Bronchial epithelial cell (primary cell): ENCODE data around the gene SOX11. TPM values are rescaled to one million over a fixed set of nuclear protein-coding genes. Genes with fewer than 3 reads are reported as not detected.

ENCODE experiments used
- DNase-seq: peaks from one replicate; pipeline ENCODE4 v3.0.0-alpha.2; 2010; ENCODE audit warnings: low read depth
- FAIRE-seq: peaks from 2 replicates; lab custom pipeline; 2011; peaks lifted over from hg19 to GRCh38; lab: Jason Lieb, UNC
- H3K27me3 ChIP-seq: 2 replicates; pipeline ENCODE4 v1.5.1; 2011; ENCODE audit warnings: low read length; ENCODE audit not compliant: control insufficient read depth, insufficient read depth
- H3K36me3 ChIP-seq: 2 replicates; pipeline ENCODE4 v1.5.1; 2011; ENCODE audit warnings: low read length; ENCODE audit not compliant: control insufficient read depth, insufficient read depth
- H3K4me3 ChIP-seq: 2 replicates; pipeline ENCODE4 v1.5.1; 2011; ENCODE audit warnings: mild to moderate bottlenecking, low read depth, low read length, control low read depth
- total RNA-seq: library from RNA; depleted of rRNA; stranded (reverse); fragments of >200 nt; gene quantifications from 2 replicates; pipeline ENCODE4 v1.2.1, GENCODE V29; 2014
- TF ChIP-seq, protein P1 (sequence below): IDR thresholded peaks from 2 replicates; pipeline ENCODE4 v1.5.1; 2011; ENCODE audit warnings: mild to moderate bottlenecking, moderate library complexity, low read length, control low read depth, inconsistent platforms; ENCODE audit not compliant: insufficient read depth, severe bottlenecking

SOX11 gene
- total RNA-seq, 1 donor from 2014 or later = not detected

GRCh38 chr2:5693287-5694201 is 1.4 kb downstream of the SOX11 start:
- no peaks in the 10 kb centered on the region for H3K36me3 ChIP-seq
- FAIRE-seq (no peak), DNase-seq (no peak)
- H3K27me3 ChIP-seq = peaks cover 28% of the 10 kb centered on the region
- TF ChIP-seq, protein P1, sequence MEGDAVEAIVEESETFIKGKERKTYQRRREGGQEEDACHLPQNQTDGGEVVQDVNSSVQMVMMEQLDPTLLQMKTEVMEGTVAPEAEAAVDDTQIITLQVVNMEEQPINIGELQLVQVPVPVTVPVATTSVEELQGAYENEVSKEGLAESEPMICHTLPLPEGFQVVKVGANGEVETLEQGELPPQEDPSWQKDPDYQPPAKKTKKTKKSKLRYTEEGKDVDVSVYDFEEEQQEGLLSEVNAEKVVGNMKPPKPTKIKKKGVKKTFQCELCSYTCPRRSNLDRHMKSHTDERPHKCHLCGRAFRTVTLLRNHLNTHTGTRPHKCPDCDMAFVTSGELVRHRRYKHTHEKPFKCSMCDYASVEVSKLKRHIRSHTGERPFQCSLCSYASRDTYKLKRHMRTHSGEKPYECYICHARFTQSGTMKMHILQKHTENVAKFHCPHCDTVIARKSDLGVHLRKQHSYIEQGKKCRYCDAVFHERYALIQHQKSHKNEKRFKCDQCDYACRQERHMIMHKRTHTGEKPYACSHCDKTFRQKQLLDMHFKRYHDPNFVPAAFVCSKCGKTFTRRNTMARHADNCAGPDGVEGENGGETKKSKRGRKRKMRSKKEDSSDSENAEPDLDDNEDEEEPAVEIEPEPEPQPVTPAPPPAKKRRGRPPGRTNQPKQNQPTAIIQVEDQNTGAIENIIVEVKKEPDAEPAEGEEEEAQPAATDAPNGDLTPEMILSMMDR = no peak
- H3K4me3 ChIP-seq = no peak overlapping the region

DNA sequence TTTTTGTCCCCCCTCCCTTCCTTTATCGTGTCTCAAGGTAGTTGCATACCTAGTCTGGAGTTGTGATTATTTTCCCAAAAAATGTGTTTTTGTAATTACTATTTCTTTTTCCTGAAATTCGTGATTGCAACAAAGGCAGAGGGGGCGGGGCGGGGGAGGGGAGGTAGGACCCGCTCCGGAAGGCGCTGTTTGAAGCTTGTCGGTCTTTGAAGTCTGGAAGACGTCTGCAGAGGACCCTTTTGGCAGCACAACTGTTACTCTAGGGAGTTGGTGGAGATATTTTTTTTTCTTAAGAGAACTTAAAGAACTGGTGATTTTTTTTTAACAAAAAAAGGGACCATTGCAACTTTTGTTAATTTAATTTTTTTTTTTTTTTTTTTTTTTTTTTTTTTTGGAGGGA is 2.1 kb downstream of the SOX11 start:
- no peak for FAIRE-seq
- H3K4me3 ChIP-seq = no peak overlapping the region
- TF ChIP-seq, protein P1 = no peak
- no peak for DNase-seq
- no peaks in the 10 kb centered on the region for H3K36me3 ChIP-seq
- peaks cover 28% of the 10 kb centered on the region for H3K27me3 ChIP-seq

GRCh38 chr2:5695654-5696403 is 3.6 kb downstream of the SOX11 start:
- FAIRE-seq (no peak), DNase-seq (no peak)
- Histone ChIP-seq H3K4me3 (no peak overlapping the region), H3K27me3 (peaks cover 26% of the 10 kb centered on the region), H3K36me3 (no peaks in the 10 kb centered on the region)
- TF ChIP-seq, protein P1 = no peak

DNA sequence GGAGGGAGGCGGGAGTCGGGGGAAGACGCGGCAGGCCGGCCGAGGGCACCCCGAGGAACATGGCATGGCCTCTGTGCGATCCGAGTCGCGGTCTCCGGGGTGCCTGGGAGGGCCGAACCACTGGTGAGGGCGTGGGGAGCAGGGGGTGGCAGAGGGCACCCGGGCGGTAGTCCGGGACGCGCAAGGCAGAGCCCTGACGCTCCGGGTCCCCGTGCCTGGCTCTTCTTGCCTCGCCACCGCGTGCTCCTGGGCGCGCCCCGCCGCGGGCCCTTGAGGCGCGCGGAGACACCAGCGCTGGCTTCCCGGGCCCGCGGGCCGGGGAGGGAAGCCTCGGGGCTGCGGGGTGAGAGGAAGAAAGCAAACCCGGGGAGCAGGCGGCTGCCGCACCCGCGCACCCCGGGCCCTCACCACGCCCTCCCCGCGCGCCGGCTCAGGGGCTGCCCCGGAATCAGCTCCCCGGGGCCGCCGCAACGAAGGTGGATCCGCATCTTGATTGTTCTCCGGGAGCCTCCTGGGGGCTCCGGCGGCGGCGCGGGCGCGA is 4.3 kb downstream of the SOX11 start:
- no peak overlapping the region for H3K4me3 ChIP-seq
- no peaks in the 10 kb centered on the region for H3K36me3 ChIP-seq
- peaks cover 26% of the 10 kb centered on the region for H3K27me3 ChIP-seq
- FAIRE-seq = no peak
- no peak for DNase-seq
- TF ChIP-seq, protein P1 = no peak

GRCh38 chr2:5696945-5697521 is 4.8 kb downstream of the SOX11 start:
- Histone ChIP-seq H3K27me3 (peaks cover 26% of the 10 kb centered on the region), H3K36me3 (no peaks in the 10 kb centered on the region), H3K4me3 (no peak overlapping the region)
- TF ChIP-seq, protein P1 = no peak
- DNase-seq (no peak), FAIRE-seq (no peak)
